Measurements from ENCODE around the gene COL28A1. TPM values are rescaled to one million over a fixed set of nuclear protein-coding genes. Genes with fewer than 3 reads are reported as not detected.

Gene COL28A1
- total and polyA plus RNA-seq, 2 of the 13 experiments (the other 11 are each of a cell fraction or from before 2014, with no cell fraction given) = 0.07 to 0.15 TPM

DNA sequence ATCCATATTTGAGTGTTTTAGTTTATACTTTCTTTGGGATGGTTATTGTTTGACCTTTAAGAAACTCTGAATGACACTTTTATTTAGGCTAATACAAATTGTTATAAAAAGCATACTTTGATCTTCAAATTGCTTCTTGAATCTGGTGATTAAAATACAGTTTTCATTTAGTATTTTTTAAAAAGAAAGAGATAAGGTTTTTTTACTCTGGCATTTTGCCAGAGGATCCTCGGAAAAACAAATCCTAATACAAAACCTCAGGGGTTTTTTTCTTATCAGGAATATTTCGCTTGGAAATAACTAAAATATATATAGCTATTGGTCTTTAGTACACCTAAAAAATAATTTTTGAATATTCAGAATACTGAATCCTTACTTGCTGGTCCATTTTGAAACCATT lies 48.1 kb upstream of the COL28A1 start (continued):
- TF ChIP-seq EP300 (IDR thresholded peaks at IDR 0.05; ENCODE audit: low read depth in 2 of 2, low read length in 2 of 2) (no peak), EP300 (CRISPR knock-in tag; IDR thresholded peaks at IDR 0.05; ENCODE audit: borderline replicate concordance) (no peak), SOX13 (IDR thresholded peaks at IDR 0.05) (no peak), SOX13 (CRISPR knock-in tag; conservative IDR thresholded peaks at IDR 0.05 in 1 of 2, IDR thresholded peaks at IDR 0.05 in 1 of 2) (no peak), SMARCE1 (IDR thresholded peaks at IDR 0.05; ENCODE audit: borderline replicate concordance) (no peak), ZNF263 (CRISPR knock-in tag; IDR thresholded peaks at IDR 0.05) (no peak), REPIN1 (CRISPR knock-in tag; IDR thresholded peaks at IDR 0.05; ENCODE audit: borderline replicate concordance, low read depth) (no peak), GLI4 (CRISPR knock-in tag; IDR thresholded peaks at IDR 0.05; ENCODE audit: borderline replicate concordance) (no peak)

DNA sequence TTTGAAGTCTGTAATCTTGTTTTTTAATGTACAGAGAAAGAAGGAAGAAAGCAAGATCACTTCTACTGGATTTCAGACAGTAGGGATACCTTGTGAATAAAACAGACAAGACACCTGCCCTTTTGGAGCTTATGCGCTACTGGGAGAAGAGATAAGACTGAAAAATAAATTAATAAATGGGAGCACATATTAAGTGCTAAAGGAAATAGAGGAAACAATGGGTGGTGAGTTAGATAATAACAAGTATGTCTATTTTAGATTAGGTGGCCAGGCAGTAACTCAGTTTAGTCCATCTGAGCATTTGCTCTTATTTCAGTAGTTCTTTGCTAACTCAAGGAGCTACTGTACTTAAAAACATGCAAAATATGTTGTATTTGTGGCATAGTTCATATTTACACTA lies 46.9 kb upstream of the COL28A1 start:
- POLR2A ChIA-PET = no interaction called here

More for the DNA sequence above, 46.9 kb upstream of the COL28A1 start:
- in situ Hi-C loops (cut with HindIII; ENCODE audit: extremely low pct_ligation_motif_present, low pct_unique_long_range_greater_than_20kb) (no loop called here), intact Hi-C loops (cut with micrococcal nuclease; ENCODE audit: unreplicated experiment) (no loop called here)
- Histone ChIP-seq H3K27me3 (ENCODE audit: control insufficient read depth in 1 of 2, insufficient read depth in 2 of 2, low read length in 2 of 2) (no peaks in the 10 kb centered on the region), H3K4me2 (ENCODE audit: low read depth, low read length) (no peak overlapping the region), H3K9me3 (ENCODE audit: low read length) (no peaks in the 10 kb centered on the region), H3K9ac (ENCODE audit: insufficient read depth, low read depth, low read length) (no peak overlapping the region), H3K4me3 (replicated peaks in 1 of 3; ENCODE audit: insufficient read depth in 1 of 3, low read depth in 2 of 3, low read length in 3 of 3) (no peak overlapping the region), H2AFZ (ENCODE audit: low read length) (no peak overlapping the region), H3K4me1 (ENCODE audit: insufficient read depth, low read length) (no peaks in the 10 kb centered on the region), H4K20me1 (ENCODE audit: insufficient read depth, low read length) (no peaks in the 10 kb centered on the region), H3K79me2 (ENCODE audit: insufficient read depth, low read length) (no peaks in the 10 kb centered on the region), H3K27ac (ENCODE audit: extremely low read length, insufficient read depth, low read length) (no peak overlapping the region), H3K36me3 (replicated peaks in 1 of 2; ENCODE audit: control insufficient read depth in 1 of 2, insufficient read depth in 2 of 2, low read length in 2 of 2) (peaks cover 3 to 5% of the 10 kb centered on the region in 2 experiments; a peak in 3 of 5 replicates)
- CTCF ChIA-PET (ENCODE audit: low intra/inter-chr PET ratio, low total read pairs) = no interaction called here
- DNase-seq (ENCODE audit: low spot score) (no peak), ATAC-seq (no peak), FAIRE-seq (no peak)
- no TSS peak for BruUV-seq (replicated peaks)
- no peak for TF ChIP-seq ZNF724P (CRISPR knock-in tag; IDR thresholded peaks at IDR 0.05; ENCODE audit: borderline replicate concordance)
- TF ChIP-seq HNRNPUL1 (IDR thresholded peaks at IDR 0.05; ENCODE audit: low read depth, low read length) = no peak
- no peak for TF ChIP-seq KMT2A (CRISPR knock-in tag; IDR thresholded peaks at IDR 0.05)
- TF ChIP-seq MYC (CRISPR knock-in tag; IDR thresholded peaks at IDR 0.05; ENCODE audit: borderline replicate concordance) = no peak
- TF ChIP-seq RARA (CRISPR knock-in tag; IDR thresholded peaks at IDR 0.05) = no peak
- TF ChIP-seq, protein P1, sequence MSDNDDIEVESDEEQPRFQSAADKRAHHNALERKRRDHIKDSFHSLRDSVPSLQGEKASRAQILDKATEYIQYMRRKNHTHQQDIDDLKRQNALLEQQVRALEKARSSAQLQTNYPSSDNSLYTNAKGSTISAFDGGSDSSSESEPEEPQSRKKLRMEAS (IDR thresholded peaks at IDR 0.05) = no peak
- no peak for TF ChIP-seq RFX1 (IDR thresholded peaks at IDR 0.05)
- TF ChIP-seq, protein P2, sequence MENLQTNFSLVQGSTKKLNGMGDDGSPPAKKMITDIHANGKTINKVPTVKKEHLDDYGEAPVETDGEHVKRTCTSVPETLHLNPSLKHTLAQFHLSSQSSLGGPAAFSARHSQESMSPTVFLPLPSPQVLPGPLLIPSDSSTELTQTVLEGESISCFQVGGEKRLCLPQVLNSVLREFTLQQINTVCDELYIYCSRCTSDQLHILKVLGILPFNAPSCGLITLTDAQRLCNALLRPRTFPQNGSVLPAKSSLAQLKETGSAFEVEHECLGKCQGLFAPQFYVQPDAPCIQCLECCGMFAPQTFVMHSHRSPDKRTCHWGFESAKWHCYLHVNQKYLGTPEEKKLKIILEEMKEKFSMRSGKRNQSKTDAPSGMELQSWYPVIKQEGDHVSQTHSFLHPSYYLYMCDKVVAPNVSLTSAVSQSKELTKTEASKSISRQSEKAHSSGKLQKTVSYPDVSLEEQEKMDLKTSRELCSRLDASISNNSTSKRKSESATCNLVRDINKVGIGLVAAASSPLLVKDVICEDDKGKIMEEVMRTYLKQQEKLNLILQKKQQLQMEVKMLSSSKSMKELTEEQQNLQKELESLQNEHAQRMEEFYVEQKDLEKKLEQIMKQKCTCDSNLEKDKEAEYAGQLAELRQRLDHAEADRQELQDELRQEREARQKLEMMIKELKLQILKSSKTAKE (CRISPR knock-in tag; IDR thresholded peaks at IDR 0.05; ENCODE audit: borderline replicate concordance) = no peak
- no peak for TF ChIP-seq ELF4 (CRISPR knock-in tag; IDR thresholded peaks at IDR 0.05; ENCODE audit: borderline replicate concordance)
- TF ChIP-seq ZSCAN9 (CRISPR knock-in tag; IDR thresholded peaks at IDR 0.05; ENCODE audit: borderline replicate concordance) = no peak
- no peak for TF ChIP-seq POLR2G (IDR thresholded peaks at IDR 0.05; ENCODE audit: low read depth, low read length)
- TF ChIP-seq, protein P3, sequence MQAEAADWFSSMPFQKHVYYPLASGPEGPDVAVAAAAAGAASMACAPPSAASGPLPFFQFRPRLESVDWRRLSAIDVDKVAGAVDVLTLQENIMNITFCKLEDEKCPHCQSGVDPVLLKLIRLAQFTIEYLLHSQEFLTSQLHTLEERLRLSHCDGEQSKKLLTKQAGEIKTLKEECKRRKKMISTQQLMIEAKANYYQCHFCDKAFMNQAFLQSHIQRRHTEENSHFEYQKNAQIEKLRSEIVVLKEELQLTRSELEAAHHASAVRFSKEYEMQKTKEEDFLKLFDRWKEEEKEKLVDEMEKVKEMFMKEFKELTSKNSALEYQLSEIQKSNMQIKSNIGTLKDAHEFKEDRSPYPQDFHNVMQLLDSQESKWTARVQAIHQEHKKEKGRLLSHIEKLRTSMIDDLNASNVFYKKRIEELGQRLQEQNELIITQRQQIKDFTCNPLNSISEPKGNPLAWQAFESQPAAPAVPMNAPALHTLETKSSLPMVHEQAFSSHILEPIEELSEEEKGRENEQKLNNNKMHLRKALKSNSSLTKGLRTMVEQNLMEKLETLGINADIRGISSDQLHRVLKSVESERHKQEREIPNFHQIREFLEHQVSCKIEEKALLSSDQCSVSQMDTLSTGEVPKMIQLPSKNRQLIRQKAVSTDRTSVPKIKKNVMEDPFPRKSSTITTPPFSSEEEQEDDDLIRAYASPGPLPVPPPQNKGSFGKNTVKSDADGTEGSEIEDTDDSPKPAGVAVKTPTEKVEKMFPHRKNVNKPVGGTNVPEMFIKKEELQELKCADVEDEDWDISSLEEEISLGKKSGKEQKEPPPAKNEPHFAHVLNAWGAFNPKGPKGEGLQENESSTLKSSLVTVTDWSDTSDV (CRISPR knock-in tag; IDR thresholded peaks at IDR 0.05) = no peak
- no peak for TF ChIP-seq ZNF10 (CRISPR knock-in tag; IDR thresholded peaks at IDR 0.05; ENCODE audit: borderline replicate concordance, low read depth)
- no peak for TF ChIP-seq HMG20A (CRISPR knock-in tag; IDR thresholded peaks at IDR 0.05; ENCODE audit: borderline replicate concordance)
- 100% methylated on average over 1 of the region's 1 CpG for WGBS (ENCODE audit: low lambda C conversion rate)

Measured in HepG2 (cell line).